Endothelial cell of hepatic sinusoid (primary cell): ENCODE data around the gene FUT2.
"Not testable (repeated sequence)": the region's sequence is repeated elsewhere in the genome, so short reads cannot be mapped to it uniquely, and the experiment has no call there.

Experiments
- in situ Hi-C: cut with HindIII; loops from 2 replicates; pipeline ENCODE4 v1.10.0; 2017; ENCODE audit warnings: low sequenced_read_pairs

FUT2 gene

DNA sequence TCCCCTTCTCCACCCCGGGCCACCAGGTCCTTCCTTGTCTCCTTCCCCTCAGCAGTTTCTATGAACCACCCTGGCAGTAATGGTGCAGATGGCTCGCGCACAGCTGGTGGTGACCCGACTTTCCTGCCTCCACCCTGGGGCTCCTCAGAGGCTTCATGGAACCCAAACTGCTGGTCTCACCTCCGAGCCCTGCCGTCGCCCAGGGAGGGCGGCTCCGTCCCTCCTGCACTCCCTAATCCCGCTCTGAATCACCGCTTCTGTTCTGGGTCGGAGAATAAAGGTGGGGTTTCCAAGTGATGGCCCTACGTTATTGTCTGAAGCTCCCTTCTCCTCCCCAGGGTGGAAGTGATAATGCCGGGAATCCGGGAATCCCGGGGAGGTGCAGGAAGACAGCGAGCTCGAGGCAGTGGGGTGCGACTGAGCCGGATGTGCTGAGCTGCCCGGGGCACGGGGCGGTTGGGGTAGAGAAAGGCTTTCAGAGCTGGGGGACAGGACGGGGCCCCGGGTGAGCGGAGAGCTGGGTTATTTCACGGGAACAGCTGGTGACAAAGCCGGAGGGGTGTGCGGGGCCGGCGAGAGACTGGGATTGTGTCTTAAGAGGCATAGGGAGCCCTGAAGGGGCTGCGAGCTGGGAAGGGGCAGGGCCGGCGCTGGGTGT, 711 bp downstream of the FUT2 start:
- in situ Hi-C loops, result no loop called here

- in situ Hi-C loops, result no loop called here
Observed at GRCh38 chr19:48698046-48698445, 2.3 kb downstream of the FUT2 start.

GRCh38 chr19:48702701-48703100, 6.9 kb downstream of the FUT2 start:
- in situ Hi-C loops, result no loop called here

GRCh38 chr19:48703316-48703715, 7.5 kb downstream of the FUT2 start:
- in situ Hi-C loops, result no loop called here

- in situ Hi-C loops, result no loop called here
Observed at GRCh38 chr19:48705431-48705830, 9.7 kb downstream of the FUT2 start.

DNA sequence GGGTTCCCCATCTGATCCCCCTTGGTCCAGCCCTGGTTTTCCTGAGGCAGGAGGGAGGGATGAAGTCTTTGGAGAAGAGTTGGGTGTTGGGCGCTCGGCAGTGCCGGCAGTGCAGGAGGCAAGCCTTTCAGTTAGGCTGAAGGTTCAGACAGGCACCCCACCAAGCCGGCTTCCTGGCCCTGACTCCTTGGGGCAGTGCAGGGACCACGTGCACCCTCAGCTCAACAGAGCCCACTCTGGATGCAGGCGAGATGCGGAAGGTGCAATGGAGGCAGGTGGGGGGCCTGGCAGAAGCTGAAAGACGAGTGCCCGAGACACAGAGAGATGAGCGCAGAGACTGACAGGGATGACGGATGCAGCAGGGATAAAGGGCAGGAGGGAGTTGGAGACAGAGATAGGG, 12.7 kb downstream of the FUT2 start:
- in situ Hi-C loops, result no loop called here

- in situ Hi-C loops, result no loop called here
Observed at GRCh38 chr19:48711106-48711662, 15.4 kb downstream of the FUT2 start.

DNA sequence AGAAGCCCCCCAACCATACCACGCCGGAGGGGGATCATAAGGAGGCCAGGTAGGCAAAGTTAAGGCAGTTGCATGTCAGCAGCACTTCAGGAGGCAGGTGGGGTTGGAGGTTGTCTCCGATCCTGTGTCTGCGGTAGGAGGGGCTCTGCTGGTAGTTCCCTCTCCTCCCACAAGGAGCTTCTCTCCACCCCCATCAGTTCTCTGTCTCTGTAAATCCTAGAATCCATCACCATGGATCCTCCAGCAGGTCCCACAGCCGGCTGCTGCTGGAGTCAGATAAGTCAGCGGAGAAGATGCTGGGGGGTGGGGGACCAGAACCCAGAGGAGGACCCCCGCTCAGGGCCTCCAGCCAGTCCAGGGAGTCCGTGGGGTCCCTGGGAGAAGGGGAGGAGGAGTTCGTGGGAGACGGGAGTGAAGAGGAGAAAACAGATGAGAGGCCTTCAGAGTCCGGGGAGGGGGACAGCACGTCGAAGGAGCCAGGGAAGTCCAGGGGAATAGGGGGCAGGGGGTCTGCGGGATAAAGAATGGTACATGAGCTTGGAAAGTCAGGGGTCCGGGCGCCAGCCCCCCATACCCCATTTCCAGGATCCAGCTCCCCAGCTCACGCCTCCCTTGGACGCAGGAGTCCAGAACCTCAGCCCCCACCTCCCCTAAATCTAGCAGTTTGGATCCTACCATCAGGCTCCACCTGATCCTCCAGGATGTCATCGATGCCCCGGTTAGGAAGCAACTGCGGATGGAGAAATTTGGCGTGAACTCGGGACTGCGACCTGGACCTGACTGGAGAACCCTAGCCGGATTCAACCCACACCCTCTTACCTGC, 17.5 kb downstream of the FUT2 start:
- in situ Hi-C loops, result no loop called here

GRCh38 chr19:48713864-48714755, 18.3 kb downstream of the FUT2 start:
- in situ Hi-C loops, result no loop called here

DNA sequence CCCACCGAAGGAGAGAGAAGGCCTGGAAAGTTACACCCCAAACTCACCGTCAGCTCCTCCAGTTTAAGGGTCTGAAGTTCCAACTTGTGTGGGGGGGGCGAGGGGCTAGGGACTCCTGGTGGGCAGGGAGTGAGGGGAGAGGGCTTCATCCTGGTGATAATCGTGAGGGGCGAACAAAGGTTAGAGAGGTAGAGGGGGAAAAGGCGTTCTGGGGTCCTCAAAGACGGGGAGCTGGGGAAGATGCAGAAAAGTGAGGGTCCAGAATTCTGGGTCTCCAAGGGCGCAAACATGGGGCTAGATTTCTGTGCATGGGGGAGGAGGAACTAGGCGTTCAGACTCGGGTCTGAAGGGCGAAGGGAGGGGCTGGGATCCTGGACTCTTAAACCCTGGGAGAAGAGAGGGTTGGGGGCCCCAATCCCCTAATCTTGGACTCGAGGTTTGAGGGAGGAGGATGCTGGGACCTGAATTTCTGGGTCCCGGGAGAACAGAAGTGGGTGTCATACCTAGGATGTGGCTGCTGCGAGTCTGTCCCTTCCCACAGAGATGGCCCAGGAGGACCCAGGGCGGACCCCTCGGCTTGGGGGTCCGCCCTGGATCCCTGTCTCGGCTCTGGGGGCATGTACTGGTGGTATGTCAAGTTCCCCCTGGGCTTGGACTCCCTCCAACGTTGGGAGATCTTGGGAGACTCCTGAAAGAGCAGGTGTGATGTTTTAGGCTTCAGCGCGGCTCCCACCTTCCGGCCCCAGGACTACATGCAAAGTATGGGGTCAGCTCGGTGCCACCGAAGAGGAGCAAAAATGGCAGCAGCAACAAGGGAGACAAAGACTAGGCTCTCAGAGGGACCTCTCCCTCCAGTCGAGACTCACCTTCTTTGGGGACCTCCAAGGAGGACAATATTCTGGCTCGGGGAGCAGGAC, 19.2 kb downstream of the FUT2 start:
- in situ Hi-C loops, result no loop called here

- in situ Hi-C loops, result no loop called here
Observed at GRCh38 chr19:48715681-48716171, 20.0 kb downstream of the FUT2 start.

GRCh38 chr19:48716562-48717291, 21.0 kb downstream of the FUT2 start:
- in situ Hi-C loops, result no loop called here

GRCh38 chr19:48718106-48718505, 22.3 kb downstream of the FUT2 start:
- in situ Hi-C loops, result not testable (repeated sequence)

DNA sequence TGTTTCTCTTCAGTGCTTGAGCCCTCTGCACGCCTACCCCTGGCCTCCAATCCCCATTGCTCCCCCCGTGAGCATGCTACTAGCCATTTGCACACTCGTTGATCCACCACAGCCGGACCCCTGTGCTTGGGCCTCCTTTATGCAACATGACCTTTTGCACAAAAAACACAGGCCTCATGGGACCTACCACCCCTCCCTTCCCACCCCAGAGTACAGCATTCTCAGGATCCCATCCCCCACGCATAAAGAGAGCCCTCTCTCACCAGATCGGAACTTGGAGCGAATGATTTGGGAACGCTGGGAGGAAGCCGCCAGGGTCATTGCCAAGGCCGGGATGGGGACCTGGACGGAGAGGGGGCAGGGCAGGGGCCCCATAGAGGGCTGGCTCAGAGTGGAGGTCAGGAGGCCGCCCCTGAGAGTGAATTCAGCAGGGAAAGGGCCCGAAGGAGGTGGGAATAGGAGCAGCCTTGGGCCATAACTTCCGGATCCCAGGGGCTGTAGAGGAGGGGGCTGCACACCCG, 23.0 kb downstream of the FUT2 start:
- in situ Hi-C loops, result no loop called here

GRCh38 chr19:48719263-48720171, 23.7 kb downstream of the FUT2 start, which contains the start of gene MAMSTR:
Gene MAMSTR, minus strand, starts transcription at chr19:48719725. Its CDS starts 694 bp downstream, at chr19:48719031.
- in situ Hi-C loops, result loop anchor here (5.0 kb wide), 2 partner anchors 87 to 93 kb away; partner anchors contain the start of gene BCAT2

DNA sequence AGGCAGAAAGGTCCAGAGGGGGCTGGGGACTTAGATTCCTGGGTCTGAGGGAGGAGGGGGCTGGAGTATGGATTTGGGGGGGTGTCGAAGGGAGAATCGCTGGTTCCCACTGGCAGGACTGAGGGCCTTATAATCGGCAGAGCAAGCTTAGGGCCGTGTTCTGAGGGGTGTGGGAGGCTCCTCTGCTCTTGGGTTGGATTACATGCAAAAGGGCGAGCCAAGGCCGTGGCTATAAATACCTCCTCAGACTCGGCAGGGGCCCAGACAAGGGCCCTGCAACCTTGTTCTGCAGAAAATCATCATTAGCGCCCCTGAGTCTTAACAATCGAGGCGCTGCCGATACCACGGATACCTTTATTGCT, 24.5 kb downstream of the FUT2 start:
- in situ Hi-C loops, result loop anchor here (5.0 kb wide), 2 partner anchors 88 to 92 kb away; partner anchors contain the start of gene BCAT2

GRCh38 chr19:48720613-48721296, 25.0 kb downstream of the FUT2 start:
- in situ Hi-C loops, result loop anchor here (5.0 kb wide), 2 partner anchors 88 to 92 kb away; partner anchors contain the start of gene BCAT2
